Right cardiac atrium (tissue), 5 donors: Measurements from ENCODE around the gene ZNF546. TPM values are rescaled to one million over a fixed set of nuclear protein-coding genes. Genes with fewer than 3 reads are reported as not detected.
"Not testable (repeated sequence)": the region's sequence is repeated elsewhere in the genome, so short reads cannot be mapped to it uniquely, and the experiment has no call there.

ENCODE experiments used
- ATAC-seq, 2 donors: fragments of 200-7000 bp; cut with Tn5 transposase; one replicate each; pipeline versions ENCODE4 v1.8.0 to v1.9.1; 2020; ENCODE audit warnings: moderate library complexity in 2 of 2, mild to moderate bottlenecking in 1 of 2
- DNase-seq, 3 donors: peaks; one replicate each; pipeline ENCODE4 v3.0.0-alpha.2; 2020
- H3K27ac ChIP-seq: one replicate; pipeline ENCODE4 v1.5.1; 2013; ENCODE audit warnings: mild to moderate bottlenecking, low read length, control low read depth, moderate library complexity
- H3K27me3 ChIP-seq: one replicate; pipeline ENCODE4 v1.6.1; 2013; ENCODE audit not compliant: control insufficient read depth, insufficient read depth
- H3K4me1 ChIP-seq: one replicate; pipeline ENCODE4 v1.6.1; 2013; ENCODE audit warnings: low read length; ENCODE audit not compliant: control insufficient read depth, insufficient read depth
- H3K4me3 ChIP-seq: one replicate; pipeline ENCODE4 v1.5.1; 2013; ENCODE audit warnings: low read length, control low read depth
- H3K9me3 ChIP-seq: one replicate; pipeline ENCODE4 v1.6.1; 2013; ENCODE audit warnings: low read length; ENCODE audit not compliant: control insufficient read depth
- WGBS: extraction: QIAGEN DNeasy Blood & Tissue Kit; methylation state at CpG from one replicate; pipeline ENCODE4 v1.1.7; 2013; 5-methylcytosine and 5-hydroxymethylcytosine counted together
- intact Hi-C, 4 donors: fragments of 100-400 bp; cut with DNase I; formaldehyde crosslinking; loops; one replicate each; pipeline versions ENCODE4 v1.11.0 to v1.14.0; 2022 to 2023
- polyA plus RNA-seq: library from polyadenylated mRNA; stranded (reverse); fragments of 200-250 nt; gene quantifications from one replicate; pipeline ENCODE4 v1.2.3, GENCODE V29; 2013
- total RNA-seq, 4 donors: library from RNA; stranded (reverse); fragmentation: NEBNext Ultra II Directional; extraction: Animal tissue kit (Norgen Biotek cat#: 25700); gene quantifications; one replicate each; pipeline ENCODE4 v1.2.1, GENCODE V29; 2021
- donor health status: healthy with polysubstance abuse.
- donor health status: DM: no; HTN: yes; CAD: no.
- donor health status: DM: no; HTN: no; CAD: no.
- donor health status: DM: no; HTN: yes; CAD: no; lungs with severe emphysema.
- donor health status: DM: yes; HTN: yes; CAD: no.

Gene ZNF546
- total and polyA plus RNA-seq, 5 donors = 4.4 to 10.8 (median 8.9) TPM

- Histone ChIP-seq H3K4me1 (peaks cover 4% of the 10 kb centered on the region), H3K4me3 (no peak overlapping the region), H3K9me3 (peaks cover 1% of the 10 kb centered on the region), H3K27ac (no peak overlapping the region), H3K27me3 (no peaks in the 10 kb centered on the region)
- ATAC-seq (no peak), DNase-seq (no peak)
- intact Hi-C loops = no loop called here
Measured at GRCh38 chr19:40009674-40010073, 12.8 kb downstream of the ZNF546 start.

GRCh38 chr19:40013991-40014390, 17.1 kb downstream of the ZNF546 start:
- ATAC-seq = no peak
- Histone ChIP-seq H3K9me3 (peaks cover 10% of the 10 kb centered on the region), H3K27me3 (no peaks in the 10 kb centered on the region), H3K4me1 (no peaks in the 10 kb centered on the region), H3K27ac (no peak overlapping the region), H3K4me3 (no peak overlapping the region)
- no peak for DNase-seq
- WGBS = 94% methylated on average over 4 of the region's 4 CpGs
- intact Hi-C loops = no loop called here

GRCh38 chr19:40023969-40024368, 27.1 kb downstream of the ZNF546 start:
- Histone ChIP-seq H3K27ac (no peak overlapping the region), H3K4me3 (no peak overlapping the region), H3K4me1 (no peaks in the 10 kb centered on the region), H3K9me3 (peaks cover 14% of the 10 kb centered on the region), H3K27me3 (no peaks in the 10 kb centered on the region)
- intact Hi-C loops = no loop called here
- ATAC-seq (no peak), DNase-seq (no peak)
- WGBS = 87% methylated on average over 3 of the region's 3 CpGs

GRCh38 chr19:40025938-40026596, 29.2 kb downstream of the ZNF546 start:
- 96% methylated on average over 4 of the region's 4 CpGs for WGBS

DNA sequence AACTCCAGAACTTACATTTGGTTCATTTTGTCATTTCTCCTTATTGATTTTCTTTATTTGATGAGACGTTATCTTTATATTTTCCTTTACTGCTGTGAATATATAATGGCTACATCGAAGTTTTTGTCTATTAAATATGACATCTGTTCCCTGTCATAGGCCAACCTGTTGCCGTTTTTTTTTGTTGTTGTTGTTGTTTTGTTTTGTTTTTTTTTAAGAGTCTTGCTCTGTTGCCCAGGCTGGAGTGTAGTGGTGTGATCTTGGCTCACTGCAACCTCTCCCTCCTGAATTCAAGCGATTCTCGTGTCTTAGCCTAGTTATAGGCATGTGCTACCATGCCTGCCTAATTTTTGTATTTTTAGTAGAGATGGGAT, 29.7 kb downstream of the ZNF546 start:
- H3K4me1 ChIP-seq = no peaks in the 10 kb centered on the region
- H3K27me3 ChIP-seq = no peaks in the 10 kb centered on the region
- ATAC-seq = no peak
- intact Hi-C loops = no loop called here
- no peak overlapping the region for H3K27ac ChIP-seq
- H3K9me3 ChIP-seq = peaks cover 18% of the 10 kb centered on the region
- WGBS = 98% methylated on average over 5 of the region's 5 CpGs
- H3K4me3 ChIP-seq = no peak overlapping the region
- no peak for DNase-seq

More at GRCh38 chr19:40025938-40026596, 29.2 kb downstream of the ZNF546 start:
- H3K9me3 ChIP-seq = peaks cover 15% of the 10 kb centered on the region
- no peaks in the 10 kb centered on the region for H3K27me3 ChIP-seq
- no peak overlapping the region for H3K27ac ChIP-seq
- no peak overlapping the region for H3K4me3 ChIP-seq
- DNase-seq = no peak
- intact Hi-C loops = no loop called here
- no peaks in the 10 kb centered on the region for H3K4me1 ChIP-seq
- ATAC-seq = no peak

DNA sequence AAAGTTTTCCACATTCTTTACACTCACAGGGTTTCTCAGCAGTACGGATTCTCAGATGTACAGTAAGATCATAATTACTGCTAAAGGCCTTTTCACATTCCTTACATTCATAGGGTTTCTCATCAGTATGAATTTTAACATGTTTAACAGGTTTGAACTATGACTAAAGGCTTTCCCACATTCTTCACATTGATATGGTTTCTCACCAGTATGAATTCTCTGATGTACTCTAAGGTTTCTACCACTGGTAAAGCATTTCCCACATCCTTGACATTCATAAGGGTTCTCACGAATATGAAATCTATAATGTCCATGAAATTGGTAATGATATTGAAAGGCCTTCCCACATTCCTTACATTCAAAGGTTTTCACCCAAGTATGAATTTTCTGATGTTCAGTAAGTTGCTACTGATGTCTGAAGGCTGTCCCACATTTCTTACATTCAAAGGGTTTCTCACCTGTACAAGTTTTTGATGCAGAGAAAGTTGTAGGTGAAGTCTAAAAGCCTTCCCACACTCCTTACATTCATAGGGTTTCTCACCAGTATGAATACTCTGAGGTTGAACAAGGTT, 37.2 kb downstream of the ZNF546 start:
- H3K4me1 ChIP-seq = no peaks in the 10 kb centered on the region
- ATAC-seq = no peak
- H3K4me3 ChIP-seq = no peak overlapping the region
- DNase-seq = no peak
- H3K27me3 ChIP-seq = no peaks in the 10 kb centered on the region
- H3K9me3 ChIP-seq = peaks cover 4% of the 10 kb centered on the region
- intact Hi-C loops = no loop called here
- H3K27ac ChIP-seq = no peak overlapping the region
- 99% methylated on average over 2 of the region's 2 CpGs for WGBS

DNA sequence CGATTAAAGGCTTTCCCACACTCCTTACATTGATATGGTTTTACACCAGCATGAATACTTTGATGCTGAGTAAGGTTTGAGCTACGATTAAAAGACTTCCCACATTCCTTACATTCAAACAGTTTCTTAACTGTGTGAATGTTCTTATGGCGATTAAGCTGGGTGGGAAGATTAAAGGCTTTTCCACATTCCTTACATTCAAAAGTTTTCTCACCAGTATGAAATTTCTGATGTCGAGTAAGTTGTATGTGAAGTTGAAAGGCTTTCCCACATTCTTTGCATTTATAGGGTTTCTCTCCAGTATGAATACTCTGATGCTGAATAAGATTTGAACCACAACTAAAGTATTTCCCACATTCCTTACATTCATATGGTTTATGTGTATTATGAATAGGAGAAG, 39.1 kb downstream of the ZNF546 start:
- ATAC-seq (no peak), DNase-seq (no peak)
- no peaks in the 10 kb centered on the region for H3K27me3 ChIP-seq
- WGBS = 95% methylated on average over 4 of the region's 4 CpGs
- peaks cover 3% of the 10 kb centered on the region for H3K9me3 ChIP-seq
- intact Hi-C loops = no loop called here
- H3K4me1 ChIP-seq = no peaks in the 10 kb centered on the region
- H3K4me3 ChIP-seq = no peak overlapping the region
- H3K27ac ChIP-seq = no peak overlapping the region

GRCh38 chr19:40038047-40038446, 41.2 kb downstream of the ZNF546 start:
- H3K27ac ChIP-seq, H3K4me1 ChIP-seq, H3K27me3 ChIP-seq, DNase-seq, H3K9me3 ChIP-seq, ATAC-seq, intact Hi-C loops, H3K4me3 ChIP-seq: not testable (repeated sequence)
- 96% methylated on average over 3 of the region's 3 CpGs for WGBS

DNA sequence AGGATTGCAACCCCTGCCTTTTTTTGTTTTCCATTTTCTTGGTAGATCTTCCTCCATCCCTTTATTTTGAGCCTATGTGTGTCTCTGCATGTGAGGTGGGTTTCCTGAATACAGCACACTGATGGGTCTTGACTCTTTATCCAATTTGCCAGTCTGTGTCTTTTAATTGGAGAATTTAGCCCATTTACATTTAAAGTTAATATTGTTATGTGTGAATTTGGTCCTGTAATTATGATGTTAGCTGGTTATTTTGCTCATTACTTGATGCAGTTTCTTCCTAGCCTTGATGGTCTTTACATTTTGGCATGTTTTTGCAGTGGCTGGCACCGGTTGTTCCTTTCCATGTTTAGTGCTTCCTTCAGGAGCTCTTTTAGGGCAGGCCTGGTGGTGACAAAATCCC, 44.9 kb downstream of the ZNF546 start:
- H3K27ac ChIP-seq, H3K9me3 ChIP-seq, H3K4me3 ChIP-seq, H3K4me1 ChIP-seq, H3K27me3 ChIP-seq, DNase-seq, intact Hi-C loops, ATAC-seq: not testable (repeated sequence)
- 100% methylated on average over 1 of the region's 1 CpG for WGBS

DNA sequence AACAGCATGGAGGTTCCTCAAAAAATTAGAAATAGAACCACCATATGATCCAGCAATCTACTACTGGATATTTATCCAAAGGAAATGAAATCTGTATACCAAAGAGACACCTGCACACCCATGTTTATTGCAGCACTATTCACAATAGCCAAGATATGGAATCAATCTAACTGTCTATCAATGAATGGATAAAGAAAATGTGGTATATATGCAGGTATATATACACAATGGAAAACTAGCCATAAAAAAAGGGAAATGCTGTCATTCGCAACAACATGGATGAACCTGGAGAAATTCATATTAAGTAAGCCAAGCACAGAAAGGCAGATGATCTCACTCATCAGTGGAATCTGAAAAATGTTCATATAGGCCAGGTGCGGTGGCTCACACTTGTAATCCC, 56.6 kb downstream of the ZNF546 start:
- intact Hi-C loops = loop anchor here in 1 of 4 donors (10.0 kb wide), 1 partner anchor 79 kb away; the partner anchor contains the start of gene PSMC4

GRCh38 chr19:40054632-40055031, 57.8 kb downstream of the ZNF546 start:
- no peak overlapping the region for H3K27ac ChIP-seq
- no peaks in the 10 kb centered on the region for H3K9me3 ChIP-seq
- no peak for ATAC-seq
- 89% methylated on average over 9 of the region's 9 CpGs for WGBS
- intact Hi-C loops = loop anchor here in 1 of 4 donors (10.0 kb wide), 1 partner anchor 80 kb away; the partner anchor contains the start of gene PSMC4
- no peak for DNase-seq
- peak overlapping the region; percentile 54 for H3K4me3 ChIP-seq
- peaks cover 2% of the 10 kb centered on the region for H3K4me1 ChIP-seq
- no peaks in the 10 kb centered on the region for H3K27me3 ChIP-seq

More for the DNA sequence above, 56.6 kb downstream of the ZNF546 start:
- ATAC-seq (no peak), DNase-seq (no peak)
- Histone ChIP-seq H3K27me3 (no peaks in the 10 kb centered on the region), H3K9me3 (no peaks in the 10 kb centered on the region), H3K4me1 (peaks cover 2% of the 10 kb centered on the region), H3K27ac (no peak overlapping the region), H3K4me3 (no peak overlapping the region)
- WGBS = 99% methylated on average over 2 of the region's 2 CpGs
